Measurements from ENCODE around the gene NTMT1. TPM values are rescaled to one million over a fixed set of nuclear protein-coding genes. Genes with fewer than 3 reads are reported as not detected.

The NTMT1 gene
- total and polyA plus RNA-seq, 7 donors: 67.5 to 178 (median 92.9) TPM

GRCh38 chr9:129607027-129607387, 19.0 kb upstream of the NTMT1 start:
- H3K4me1 ChIP-seq: peaks cover 18% of the 10 kb centered on the region
- ATAC-seq: no peak
- intact Hi-C loops (cut with DNase I): loop anchor here in 1 of 2 donors (5.0 kb wide), 1 partner anchor 225 kb away; no protein-coding TSS in a partner anchor

GRCh38 chr9:129608561-129609481, 17.1 kb upstream of the NTMT1 start:
- H3K27ac ChIP-seq: peak overlapping the region; percentile 73
- peaks cover 18% of the 10 kb centered on the region for H3K4me1 ChIP-seq
- no peaks in the 10 kb centered on the region for H3K36me3 ChIP-seq (ENCODE audit: insufficient read depth in 1 of 2, low read depth in 1 of 2)
- intact Hi-C loops (cut with DNase I): loop anchor here in 1 of 2 donors (1.0 to 5.0 kb wide), 3 partner anchors 114 to 434 kb away; no protein-coding TSS in a partner anchor
- TF ChIP-seq, protein P1, sequence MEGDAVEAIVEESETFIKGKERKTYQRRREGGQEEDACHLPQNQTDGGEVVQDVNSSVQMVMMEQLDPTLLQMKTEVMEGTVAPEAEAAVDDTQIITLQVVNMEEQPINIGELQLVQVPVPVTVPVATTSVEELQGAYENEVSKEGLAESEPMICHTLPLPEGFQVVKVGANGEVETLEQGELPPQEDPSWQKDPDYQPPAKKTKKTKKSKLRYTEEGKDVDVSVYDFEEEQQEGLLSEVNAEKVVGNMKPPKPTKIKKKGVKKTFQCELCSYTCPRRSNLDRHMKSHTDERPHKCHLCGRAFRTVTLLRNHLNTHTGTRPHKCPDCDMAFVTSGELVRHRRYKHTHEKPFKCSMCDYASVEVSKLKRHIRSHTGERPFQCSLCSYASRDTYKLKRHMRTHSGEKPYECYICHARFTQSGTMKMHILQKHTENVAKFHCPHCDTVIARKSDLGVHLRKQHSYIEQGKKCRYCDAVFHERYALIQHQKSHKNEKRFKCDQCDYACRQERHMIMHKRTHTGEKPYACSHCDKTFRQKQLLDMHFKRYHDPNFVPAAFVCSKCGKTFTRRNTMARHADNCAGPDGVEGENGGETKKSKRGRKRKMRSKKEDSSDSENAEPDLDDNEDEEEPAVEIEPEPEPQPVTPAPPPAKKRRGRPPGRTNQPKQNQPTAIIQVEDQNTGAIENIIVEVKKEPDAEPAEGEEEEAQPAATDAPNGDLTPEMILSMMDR (IDR thresholded peaks at IDR 0.05): no peak
- no peak for DNase-seq
- WGBS, 3 donors: 84 to 91% (median 86%) methylated on average over 26 to 27 of the region's 27 CpGs
- H3K27me3 ChIP-seq (ENCODE audit: insufficient read depth in 3 of 3, low read length in 2 of 3): no peaks in the 10 kb centered on the region
- H3K4me3 ChIP-seq: no peak overlapping the region
- ATAC-seq: no peak
- no peaks in the 10 kb centered on the region for H3K9me3 ChIP-seq

More at GRCh38 chr9:129607027-129607387, 19.0 kb upstream of the NTMT1 start:
- no peak for DNase-seq
- Histone ChIP-seq H3K9me3 (no peaks in the 10 kb centered on the region), H3K4me3 (no peak overlapping the region), H3K36me3 (ENCODE audit: insufficient read depth in 1 of 2, low read depth in 1 of 2) (no peaks in the 10 kb centered on the region), H3K27ac (peak overlapping the region; percentile 59), H3K27me3 (ENCODE audit: insufficient read depth in 3 of 3, low read length in 2 of 3) (no peaks in the 10 kb centered on the region)
- WGBS, 3 donors: 62 to 66% (median 66%) methylated on average over 6 of the region's 6 CpGs
- TF ChIP-seq, protein P1 (IDR thresholded peaks at IDR 0.05): no peak

GRCh38 chr9:129609486-129610212, 16.3 kb upstream of the NTMT1 start:
- Histone ChIP-seq H3K4me3 (peak overlapping the region; percentile 73), H3K9me3 (no peaks in the 10 kb centered on the region), H3K4me1 (peaks cover 18% of the 10 kb centered on the region), H3K36me3 (ENCODE audit: insufficient read depth in 1 of 2, low read depth in 1 of 2) (no peaks in the 10 kb centered on the region), H3K27ac (peak overlapping the region; percentile 73), H3K27me3 (ENCODE audit: insufficient read depth in 3 of 3, low read length in 2 of 3) (no peaks in the 10 kb centered on the region)
- intact Hi-C loops (cut with DNase I): loop anchor here (1.0 to 5.0 kb wide), 5 partner anchors 115 to 471 kb away; no protein-coding TSS in a partner anchor
- WGBS, 3 donors: 23 to 36% (median 25%) methylated on average over 20 to 28 of the region's 30 CpGs
- peak in 1 of 2 donors; percentile 43 for DNase-seq
- TF ChIP-seq, protein P1 (IDR thresholded peaks at IDR 0.05): no peak
- ATAC-seq: peak; percentile 1 to 8 (median 6)

DNA sequence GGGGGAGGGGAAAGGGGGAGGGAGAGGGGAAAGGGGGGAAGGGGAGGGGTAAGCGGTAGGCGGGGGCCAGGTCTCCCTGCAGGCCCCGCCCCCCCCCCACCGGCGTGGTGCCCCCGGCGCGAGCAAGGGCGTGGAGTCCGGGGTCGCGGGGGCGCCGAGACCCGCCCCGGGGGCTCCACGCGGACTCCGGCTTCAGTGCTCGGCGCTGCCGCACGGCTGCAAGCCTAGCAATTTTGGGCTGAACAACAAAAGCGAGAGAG, 15.8 kb upstream of the NTMT1 start:
- ATAC-seq: peak in 2 of 4 donors; percentile 1
- H3K36me3 ChIP-seq (ENCODE audit: insufficient read depth in 1 of 2, low read depth in 1 of 2): no peaks in the 10 kb centered on the region
- intact Hi-C loops (cut with DNase I): loop anchor here (2.0 to 5.0 kb wide), 2 partner anchors 438 to 471 kb away; no protein-coding TSS in a partner anchor
- 0 to 2% (median 1%) methylated on average over 17 to 24 of the region's 24 CpGs for WGBS, 3 donors
- H3K27ac ChIP-seq: peak overlapping the region; percentile 74
- DNase-seq: no peak
- no peaks in the 10 kb centered on the region for H3K9me3 ChIP-seq
- peak overlapping the region; percentile 73 for H3K4me3 ChIP-seq
- H3K27me3 ChIP-seq (ENCODE audit: insufficient read depth in 3 of 3, low read length in 2 of 3): no peaks in the 10 kb centered on the region
- TF ChIP-seq, protein P1 (IDR thresholded peaks at IDR 0.05): no peak
- peaks cover 18% of the 10 kb centered on the region for H3K4me1 ChIP-seq

All from psoas muscle (tissue), 8 donors.